Thyroid gland (tissue), 4 donors: Measurements from ENCODE around the gene NPRL2.

Experiments
- CTCF ChIP-seq, 6 experiments: fragments of 200-600 bp in 3 of 6; fragments of 450-650 bp in 3 of 6; sonication (generic) in 3 of 6; IDR thresholded peaks; one replicate each; pipeline ENCODE4 v1.5.1; 2016 to 2019; ENCODE audit warnings: antibody characterized with exemption in 6 of 6, mild to moderate bottlenecking in 2 of 6, inconsistent platforms in 1 of 6, moderate library complexity in 1 of 6
- POLR2A ChIP-seq, 2 donors: fragments of 450-650 bp; IDR thresholded peaks; one replicate each; pipeline ENCODE4 v1.6.1; 2017; ENCODE audit warnings: antibody characterized with exemption in 2 of 2, mild to moderate bottlenecking in 2 of 2, moderate library complexity in 1 of 2

DNA sequence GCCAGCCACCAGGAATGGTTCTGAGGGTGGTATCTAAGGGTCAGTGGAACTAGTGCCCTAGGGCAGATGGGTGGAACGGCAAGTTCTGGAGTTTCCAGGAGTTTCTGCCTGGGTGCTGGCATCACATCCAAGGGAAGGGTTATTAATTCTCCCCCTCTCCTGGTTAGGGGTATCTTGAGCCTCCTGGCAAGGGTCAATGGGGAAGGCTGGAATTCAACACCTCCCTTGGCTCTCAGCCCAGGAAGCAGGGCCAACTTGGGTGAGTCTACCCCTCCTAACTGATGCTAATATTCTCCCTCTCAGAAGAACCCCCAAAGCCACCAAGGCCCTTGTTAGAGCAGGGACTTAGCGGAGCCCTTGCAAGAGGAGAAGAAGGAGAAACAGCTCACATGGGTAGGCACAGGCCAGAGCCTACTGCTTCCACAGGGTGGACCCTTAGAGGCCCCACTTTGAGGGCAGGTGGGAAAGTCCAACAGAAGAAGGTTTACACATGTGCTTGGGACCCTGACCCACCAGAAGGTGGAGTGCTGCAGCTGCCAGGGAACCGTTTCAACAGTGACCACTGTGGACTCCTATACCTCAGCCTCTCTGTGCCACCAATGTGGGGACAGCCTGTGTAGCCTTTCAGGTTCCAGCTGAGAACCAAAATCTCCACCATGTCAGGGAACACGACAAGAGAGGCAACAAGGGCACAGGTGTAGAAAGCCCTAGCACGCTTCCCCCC is 5.4 kb upstream of the NPRL2 start:
- TF ChIP-seq CTCF (IDR thresholded peaks at IDR 0.05) (no peak), POLR2A (IDR thresholded peaks at IDR 0.05) (no peak)
